Ishikawa (cell line): ENCODE results near the gene RAX2.

Experiments
- CEBPB ChIP-seq: IDR thresholded peaks from 2 replicates; pipeline ENCODE4 v1.6.1; 2012
- CREB1 ChIP-seq: IDR thresholded peaks from 2 replicates; pipeline ENCODE4 v1.6.1; 2012; ENCODE audit warnings: low read depth
- RAD21 ChIP-seq: IDR thresholded peaks from 2 replicates; pipeline ENCODE4 v1.6.1; 2012; ENCODE audit warnings: low read depth
- TCF12 ChIP-seq: IDR thresholded peaks from 2 replicates; pipeline ENCODE4 v1.6.1; 2012; ENCODE audit warnings: low read depth
- YY1 ChIP-seq: IDR thresholded peaks from 2 replicates; pipeline ENCODE4 v1.6.1; 2012; ENCODE audit warnings: low read depth

DNA sequence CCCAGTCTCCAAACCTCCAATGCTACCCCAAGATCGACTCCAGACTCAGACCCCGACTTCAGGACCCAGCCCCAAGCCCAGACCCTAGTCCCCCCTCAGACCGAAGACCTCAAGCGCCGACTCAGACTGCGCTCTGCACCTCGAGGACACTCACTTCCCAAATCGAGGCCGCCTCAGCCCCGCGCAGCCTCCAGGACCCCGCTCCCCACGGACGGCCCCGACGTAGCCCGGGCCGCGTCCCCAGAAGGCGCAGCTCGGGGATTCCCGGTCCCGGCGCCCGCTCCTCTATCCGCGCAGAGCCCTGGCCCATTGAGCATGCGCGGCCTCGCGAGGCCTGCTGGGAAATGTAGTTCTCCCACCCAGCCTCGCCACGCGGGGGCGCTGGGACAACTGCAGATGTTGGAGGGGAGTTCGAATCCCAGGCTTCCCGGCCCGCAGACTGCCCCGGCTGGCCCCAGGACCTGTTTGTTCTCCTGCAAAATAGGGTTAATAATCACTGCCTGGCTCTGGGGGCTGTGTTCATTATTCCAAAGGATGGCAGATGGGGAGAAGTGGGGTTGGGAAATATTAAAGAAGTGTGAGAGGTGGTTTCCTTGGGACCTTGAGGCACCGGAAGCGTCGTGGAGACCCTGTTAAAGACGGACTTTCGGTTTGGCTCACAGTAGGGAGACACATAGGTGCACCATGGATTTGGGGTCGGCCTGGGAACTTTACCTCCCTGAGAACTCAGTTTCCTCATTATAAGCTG lies 10.5 kb downstream of the RAX2 start, which contains the start of gene APBA3:
- TF ChIP-seq YY1: peak; percentile 55; the same call in 1 of the 2 replicates
- peak; percentile 43; the same call in 1 of the 2 replicates for TF ChIP-seq TCF12
- no peak for TF ChIP-seq CEBPB
- TF ChIP-seq CREB1: no peak
- peak; percentile 38; the same call in 1 of the 2 replicates for TF ChIP-seq RAD21
